OCI-LY3 (cell line): Measurements from ENCODE around the gene GJB5.

Source experiments
- CTCF ChIP-seq: fragments of 200-600, 300-600 bp; sonication (generic); IDR thresholded peaks from 2 replicates; pipeline ENCODE4 v1.5.1; 2014; ENCODE audit warnings: antibody characterized with exemption, low read length, low read depth
- EZH2phosphoT487 ChIP-seq: fragments of 200-600 bp; shearing (Covaris generic); IDR thresholded peaks from 2 replicates; pipeline ENCODE4 v1.6.1; 2018; ENCODE audit warnings: antibody characterized with exemption, mixed run types, low read depth

GRCh38 chr1:34780528-34780927, 25.7 kb downstream of the GJB5 start:
- TF ChIP-seq CTCF (no peak), EZH2phosphoT487 (no peak)
